PFSK-1 (cell line): ENCODE results near the gene NTSR2.

Source experiments
- FOXP2 ChIP-seq: optimal IDR thresholded peaks from 2 replicates; pipeline ENCODE3; 2011; ENCODE audit warnings: borderline replicate concordance, control low read depth, inconsistent platforms; ENCODE audit not compliant: insufficient read depth; ENCODE audit errors: extremely low read length, extremely low read depth
- POLR2AphosphoS5 ChIP-seq: IDR thresholded peaks from 2 replicates; pipeline ENCODE4 v1.6.1; 2012; ENCODE audit warnings: low read depth, mild to moderate bottlenecking, control low read depth, low read length, moderate library complexity
- SIN3A ChIP-seq: IDR thresholded peaks from 2 replicates; pipeline ENCODE4 v1.6.1; 2012; ENCODE audit warnings: mild to moderate bottlenecking, low read length, moderate library complexity, borderline replicate concordance; ENCODE audit not compliant: insufficient read depth
- TAF1 ChIP-seq: IDR thresholded peaks from 2 replicates; pipeline ENCODE4 v1.6.1; 2012; ENCODE audit warnings: low read length, control low read depth, borderline replicate concordance; ENCODE audit not compliant: insufficient read depth
- TF ChIP-seq, protein P1 (sequence below), 2 experiments: IDR thresholded peaks; 2 replicates each; pipeline versions ENCODE4 v1.6.1 to v1.8.0; 2011 to 2012; ENCODE audit warnings: low read depth in 2 of 2, low read length in 2 of 2, control low read depth in 1 of 2, inconsistent platforms in 1 of 2, mild to moderate bottlenecking in 1 of 2, moderate library complexity in 1 of 2; ENCODE audit not compliant: insufficient read depth in 1 of 2

Gene NTSR2

DNA sequence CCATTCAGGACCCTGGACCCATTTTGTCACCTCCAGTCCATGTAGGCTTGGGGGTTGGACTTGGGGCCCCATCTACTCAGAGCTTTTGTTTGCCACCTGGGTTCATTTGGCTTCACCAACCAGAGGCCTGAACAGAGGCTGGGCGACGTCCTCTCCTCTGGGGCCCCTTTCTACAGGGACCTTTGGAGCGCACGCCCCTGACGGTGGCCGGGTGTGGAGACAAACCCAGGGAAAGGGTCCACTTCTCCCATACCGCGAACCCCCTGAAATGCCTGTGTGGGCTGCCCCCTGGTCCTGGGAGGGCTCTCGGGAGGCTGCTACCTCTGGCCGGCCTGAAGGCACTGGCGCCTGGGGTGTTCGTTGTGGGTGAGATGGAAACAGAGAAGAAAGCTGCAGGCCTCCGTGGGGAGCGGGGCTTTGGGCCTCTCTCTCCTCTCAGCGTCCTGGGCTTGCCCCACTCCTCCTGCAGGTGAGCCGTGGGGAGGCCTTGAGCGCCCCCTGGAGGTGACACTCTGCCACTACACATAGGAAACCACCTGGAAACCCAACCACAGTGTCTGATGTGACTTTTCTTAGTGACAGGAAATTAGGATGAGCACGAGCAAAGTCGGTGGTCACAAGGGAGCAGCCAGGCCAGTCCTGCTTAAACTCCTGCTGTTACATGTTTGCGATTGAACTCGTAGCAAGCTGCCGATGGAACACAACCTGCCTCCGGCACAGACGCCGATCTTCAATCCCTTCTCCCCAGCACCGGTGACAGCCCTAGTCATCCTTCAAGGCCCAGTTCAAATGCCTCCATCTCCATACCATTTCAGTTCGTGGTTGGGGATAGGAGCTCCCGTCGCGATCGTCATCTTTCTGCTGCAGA, 12.0 kb upstream of the NTSR2 start:
- TF ChIP-seq TAF1, result no peak
- no peak for TF ChIP-seq POLR2AphosphoS5
- TF ChIP-seq, protein P1, sequence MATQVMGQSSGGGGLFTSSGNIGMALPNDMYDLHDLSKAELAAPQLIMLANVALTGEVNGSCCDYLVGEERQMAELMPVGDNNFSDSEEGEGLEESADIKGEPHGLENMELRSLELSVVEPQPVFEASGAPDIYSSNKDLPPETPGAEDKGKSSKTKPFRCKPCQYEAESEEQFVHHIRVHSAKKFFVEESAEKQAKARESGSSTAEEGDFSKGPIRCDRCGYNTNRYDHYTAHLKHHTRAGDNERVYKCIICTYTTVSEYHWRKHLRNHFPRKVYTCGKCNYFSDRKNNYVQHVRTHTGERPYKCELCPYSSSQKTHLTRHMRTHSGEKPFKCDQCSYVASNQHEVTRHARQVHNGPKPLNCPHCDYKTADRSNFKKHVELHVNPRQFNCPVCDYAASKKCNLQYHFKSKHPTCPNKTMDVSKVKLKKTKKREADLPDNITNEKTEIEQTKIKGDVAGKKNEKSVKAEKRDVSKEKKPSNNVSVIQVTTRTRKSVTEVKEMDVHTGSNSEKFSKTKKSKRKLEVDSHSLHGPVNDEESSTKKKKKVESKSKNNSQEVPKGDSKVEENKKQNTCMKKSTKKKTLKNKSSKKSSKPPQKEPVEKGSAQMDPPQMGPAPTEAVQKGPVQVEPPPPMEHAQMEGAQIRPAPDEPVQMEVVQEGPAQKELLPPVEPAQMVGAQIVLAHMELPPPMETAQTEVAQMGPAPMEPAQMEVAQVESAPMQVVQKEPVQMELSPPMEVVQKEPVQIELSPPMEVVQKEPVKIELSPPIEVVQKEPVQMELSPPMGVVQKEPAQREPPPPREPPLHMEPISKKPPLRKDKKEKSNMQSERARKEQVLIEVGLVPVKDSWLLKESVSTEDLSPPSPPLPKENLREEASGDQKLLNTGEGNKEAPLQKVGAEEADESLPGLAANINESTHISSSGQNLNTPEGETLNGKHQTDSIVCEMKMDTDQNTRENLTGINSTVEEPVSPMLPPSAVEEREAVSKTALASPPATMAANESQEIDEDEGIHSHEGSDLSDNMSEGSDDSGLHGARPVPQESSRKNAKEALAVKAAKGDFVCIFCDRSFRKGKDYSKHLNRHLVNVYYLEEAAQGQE (IDR thresholded peaks at IDR 0.05; ENCODE audit: insufficient read depth in 1 of 2, low read depth in 2 of 2, low read length in 2 of 2), result no peak
- TF ChIP-seq SIN3A, result no peak
- TF ChIP-seq FOXP2, result no peak

DNA sequence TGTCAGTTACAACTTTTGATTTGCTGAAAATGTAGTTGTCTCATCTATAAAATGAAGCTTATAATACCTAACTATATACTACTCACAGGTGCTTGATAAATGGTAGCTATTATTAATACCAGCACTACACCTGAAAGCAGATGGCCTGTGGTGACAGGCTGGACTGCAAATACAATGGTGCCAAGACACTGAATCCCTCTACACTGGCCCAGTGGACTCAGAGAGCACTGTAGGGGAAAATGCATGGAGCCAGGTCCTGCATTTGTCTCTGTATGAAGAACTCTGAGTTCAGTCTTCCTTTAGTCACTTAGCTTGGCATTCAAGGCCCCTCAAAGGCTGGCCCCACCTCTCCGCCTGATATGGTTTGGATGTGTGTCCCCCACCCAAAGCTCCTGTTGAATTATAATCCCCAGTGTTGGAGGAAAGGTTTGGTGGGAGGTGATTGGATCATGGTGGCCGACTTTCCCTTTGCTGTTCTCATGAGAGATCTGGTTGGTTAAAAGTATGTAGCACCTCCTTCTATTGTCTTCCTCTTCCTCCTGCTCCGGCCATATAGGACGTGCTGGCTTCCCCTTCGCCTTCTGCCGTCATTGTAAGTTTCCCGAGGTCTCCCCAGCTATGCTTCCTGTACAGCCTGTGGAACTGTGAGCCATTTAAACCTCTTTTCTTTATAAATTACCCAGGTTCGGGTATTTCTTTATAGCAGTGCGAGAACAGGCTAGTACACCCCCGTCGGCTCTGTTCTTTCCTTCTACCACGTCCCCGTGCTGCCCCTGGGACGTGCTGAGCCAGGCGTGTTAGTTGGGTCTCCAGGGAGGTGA, 11.1 kb upstream of the NTSR2 start:
- TF ChIP-seq, protein P1 (IDR thresholded peaks at IDR 0.05; ENCODE audit: insufficient read depth in 1 of 2, low read depth in 2 of 2, low read length in 2 of 2), result no peak
- TF ChIP-seq TAF1 (no peak), SIN3A (no peak), POLR2AphosphoS5 (no peak), FOXP2 (no peak)

DNA sequence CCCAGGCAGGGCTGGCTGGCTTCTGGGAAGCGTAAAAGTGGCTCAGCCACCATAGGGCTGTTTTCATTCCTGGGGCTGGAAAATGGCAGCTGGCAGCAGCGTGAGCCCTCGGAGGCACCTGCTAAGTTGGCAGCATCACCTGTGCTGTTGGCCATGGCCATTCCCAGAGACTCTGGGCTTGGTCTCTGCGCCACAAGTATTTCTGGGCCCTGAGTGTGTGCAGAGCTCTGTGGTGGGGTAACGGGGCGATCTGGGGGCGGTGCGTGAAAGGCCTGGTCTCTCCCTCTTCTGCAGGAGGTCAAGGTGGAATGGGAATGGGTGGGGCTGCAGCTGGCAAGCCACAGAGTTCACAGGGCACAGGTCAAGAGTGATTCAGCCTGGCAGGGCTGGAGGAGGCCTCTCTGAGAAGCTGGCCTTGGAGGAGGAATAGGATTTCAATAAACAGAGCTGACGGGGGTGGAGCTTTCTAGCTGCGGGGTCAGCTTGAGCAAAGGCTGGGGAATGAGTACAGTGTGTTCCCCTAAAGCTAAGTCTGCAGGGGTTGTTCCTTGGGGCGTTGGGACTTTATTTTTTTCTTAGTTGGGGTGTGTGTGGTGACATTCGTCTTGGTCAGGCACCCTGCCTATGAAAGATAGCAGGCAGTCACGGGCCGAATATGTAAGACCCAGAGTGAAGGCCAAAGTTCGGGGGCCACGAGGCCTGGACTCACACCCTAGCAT, 10.3 kb upstream of the NTSR2 start:
- TF ChIP-seq TAF1 (no peak), POLR2AphosphoS5 (no peak), SIN3A (no peak)

DNA sequence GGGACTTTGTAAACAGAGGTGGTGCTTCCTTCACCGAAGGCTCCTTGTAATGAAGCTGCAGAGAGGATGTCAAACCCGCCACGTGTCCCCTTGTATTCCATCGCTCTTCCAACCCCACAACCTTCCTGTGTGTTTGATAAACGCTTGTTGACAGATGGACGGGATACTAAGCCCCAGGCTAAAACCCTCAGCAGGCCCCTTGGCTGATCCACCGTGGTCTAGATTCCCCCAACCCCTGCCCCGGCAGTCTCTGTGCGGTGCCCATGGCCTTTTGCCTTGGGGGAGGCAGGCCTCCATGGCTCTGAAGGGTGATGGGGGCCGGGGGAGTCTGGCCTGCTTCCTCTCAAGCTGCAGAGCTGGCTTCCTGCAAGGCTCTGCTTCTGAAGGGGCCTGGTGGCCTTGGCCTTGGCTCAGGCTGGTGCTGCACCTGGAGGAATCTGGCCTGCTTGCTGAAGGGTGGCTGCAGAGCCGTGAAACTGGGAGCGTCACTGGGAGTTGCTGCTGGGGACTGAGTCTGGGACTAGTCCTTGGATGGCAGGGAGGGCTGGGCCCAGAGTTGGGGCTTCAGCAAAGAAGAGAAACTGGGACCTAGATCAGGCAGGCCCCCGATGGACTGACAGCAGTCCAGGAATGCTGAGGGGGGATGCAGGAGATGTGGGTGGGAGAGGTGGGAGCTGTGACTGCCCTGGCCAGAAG, 9.6 kb upstream of the NTSR2 start:
- TF ChIP-seq, protein P1 (IDR thresholded peaks at IDR 0.05; ENCODE audit: insufficient read depth in 1 of 2, low read depth in 2 of 2, low read length in 2 of 2), result no peak
- TF ChIP-seq TAF1, result no peak
- TF ChIP-seq FOXP2, result no peak
- TF ChIP-seq SIN3A, result no peak
- TF ChIP-seq POLR2AphosphoS5, result no peak
